ENCODE data around the gene LAPTM5. TPM values are rescaled to one million over a fixed set of nuclear protein-coding genes. Genes with fewer than 3 reads are reported as not detected.

LAPTM5 gene
- total and polyA plus RNA-seq, 2 donors (not counting 3 experiments of a cell fraction or from before 2014, with no cell fraction given): 83.4 to 95.2 TPM

DNA sequence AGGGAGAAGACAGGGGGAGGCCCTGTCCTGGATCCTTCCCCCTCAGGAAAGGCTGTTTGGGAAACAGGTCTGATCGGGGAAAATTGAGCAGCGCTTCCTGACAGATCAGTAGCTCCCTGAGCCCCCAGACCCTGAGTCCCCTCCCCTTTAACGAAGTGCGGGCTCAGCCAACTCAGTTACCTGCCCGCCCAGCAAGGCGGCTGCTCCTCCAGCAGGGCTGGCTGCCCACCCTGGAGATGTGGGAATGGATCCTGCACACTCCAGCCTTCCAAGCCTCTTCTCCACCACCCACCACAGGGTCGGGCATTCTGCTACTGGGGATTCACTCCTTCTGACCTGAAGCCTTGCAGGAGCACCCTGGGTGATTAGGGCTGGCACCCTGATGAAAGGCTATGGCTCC is 27.6 kb upstream of the LAPTM5 start:
- H3K4me2 ChIP-seq (ENCODE audit: insufficient read depth, low read length): no peak overlapping the region
- no TSS peak for BruUV-seq (replicated peaks)
- no peaks in the 10 kb centered on the region for H3K36me3 ChIP-seq (ENCODE audit: control insufficient read depth in 2 of 2, extremely low read depth in 1 of 2, insufficient read depth in 2 of 2, low read length in 2 of 2)
- H3K9me1 ChIP-seq (replicated peaks; ENCODE audit: control insufficient read depth, extremely low read depth, insufficient read depth, low read length): no peaks in the 10 kb centered on the region
- H3K27ac ChIP-seq (ENCODE audit: insufficient read depth, low read depth, low read length): no peak overlapping the region
- ChIA-PET CTCF (interaction anchor here (8.4 to 10.7 kb wide), 2 partner anchors 65 to 128 kb away, joined by 167 to 726 read pairs; partner anchors contain the start of gene MATN1), POLR2A (no interaction called here)
- peaks cover 5% of the 10 kb centered on the region for H3K4me1 ChIP-seq (ENCODE audit: control insufficient read depth, extremely low read depth, insufficient read depth, low read length)
- H3K27me3 ChIP-seq (ENCODE audit: control insufficient read depth in 2 of 2, insufficient read depth in 2 of 2, low read length in 2 of 2): peaks cover 1 to 3% of the 10 kb centered on the region in 2 experiments
- no peak for TF ChIP-seq MYC (IDR thresholded peaks at IDR 0.05; ENCODE audit: low read depth, low read length)
- no peak for TF ChIP-seq JUN (IDR thresholded peaks at IDR 0.05; ENCODE audit: borderline replicate concordance, insufficient read depth, insufficient read length, low read depth)
- TF ChIP-seq, protein P1, sequence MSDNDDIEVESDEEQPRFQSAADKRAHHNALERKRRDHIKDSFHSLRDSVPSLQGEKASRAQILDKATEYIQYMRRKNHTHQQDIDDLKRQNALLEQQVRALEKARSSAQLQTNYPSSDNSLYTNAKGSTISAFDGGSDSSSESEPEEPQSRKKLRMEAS (IDR thresholded peaks at IDR 0.05; ENCODE audit: insufficient read depth, insufficient read length): no peak
- TF ChIP-seq EZH2 (IDR thresholded peaks at IDR 0.05; ENCODE audit: borderline replicate concordance, low read depth, low read length, severe bottlenecking): no peak
- TF ChIP-seq POLR2AphosphoS5 (IDR thresholded peaks at IDR 0.05; ENCODE audit: insufficient read depth, low read depth, low read length): no peak
- TF ChIP-seq GATA2 (IDR thresholded peaks at IDR 0.05; ENCODE audit: insufficient read depth, insufficient read length, low read depth, low read length): no peak
- no peak for TF ChIP-seq POLR2A (IDR thresholded peaks at IDR 0.05; ENCODE audit: low read depth, low read length)
- TF ChIP-seq FOS (IDR thresholded peaks at IDR 0.05; ENCODE audit: borderline replicate concordance, insufficient read depth, low read length): no peak
- TF ChIP-seq, protein P2, sequence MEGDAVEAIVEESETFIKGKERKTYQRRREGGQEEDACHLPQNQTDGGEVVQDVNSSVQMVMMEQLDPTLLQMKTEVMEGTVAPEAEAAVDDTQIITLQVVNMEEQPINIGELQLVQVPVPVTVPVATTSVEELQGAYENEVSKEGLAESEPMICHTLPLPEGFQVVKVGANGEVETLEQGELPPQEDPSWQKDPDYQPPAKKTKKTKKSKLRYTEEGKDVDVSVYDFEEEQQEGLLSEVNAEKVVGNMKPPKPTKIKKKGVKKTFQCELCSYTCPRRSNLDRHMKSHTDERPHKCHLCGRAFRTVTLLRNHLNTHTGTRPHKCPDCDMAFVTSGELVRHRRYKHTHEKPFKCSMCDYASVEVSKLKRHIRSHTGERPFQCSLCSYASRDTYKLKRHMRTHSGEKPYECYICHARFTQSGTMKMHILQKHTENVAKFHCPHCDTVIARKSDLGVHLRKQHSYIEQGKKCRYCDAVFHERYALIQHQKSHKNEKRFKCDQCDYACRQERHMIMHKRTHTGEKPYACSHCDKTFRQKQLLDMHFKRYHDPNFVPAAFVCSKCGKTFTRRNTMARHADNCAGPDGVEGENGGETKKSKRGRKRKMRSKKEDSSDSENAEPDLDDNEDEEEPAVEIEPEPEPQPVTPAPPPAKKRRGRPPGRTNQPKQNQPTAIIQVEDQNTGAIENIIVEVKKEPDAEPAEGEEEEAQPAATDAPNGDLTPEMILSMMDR (IDR thresholded peaks at IDR 0.05; ENCODE audit: extremely low read depth in 1 of 2, insufficient read depth in 1 of 2, low read depth in 1 of 2, low read length in 2 of 2): no peak
- dilution Hi-C loops (cut with MboI; ENCODE audit: extremely low pct_ligation_motif_present, low sequenced_read_pairs): no loop called here
- no peaks in the 10 kb centered on the region for H3K9me3 ChIP-seq (replicated peaks; ENCODE audit: control insufficient read depth, insufficient read depth, low read length)
- FAIRE-seq (no peak), DNase-seq (ENCODE audit: low read depth, low spot score) (no peak)
- H3K79me2 ChIP-seq (ENCODE audit: control insufficient read depth, insufficient read depth, low read length): no peaks in the 10 kb centered on the region
- no peak overlapping the region for H3K9ac ChIP-seq (replicated peaks; ENCODE audit: extremely low read depth, insufficient read depth, low read length)
- H3K4me3 ChIP-seq (replicated peaks in 1 of 3; ENCODE audit: insufficient read depth in 1 of 3, low read depth in 1 of 3, low read length in 3 of 3): no peak overlapping the region
- no peak overlapping the region for H2AFZ ChIP-seq (ENCODE audit: low read depth, low read length)
- H4K20me1 ChIP-seq (replicated peaks; ENCODE audit: control insufficient read depth, extremely low read depth, insufficient read depth, low read length): no peaks in the 10 kb centered on the region
- intact Hi-C loops (cut with micrococcal nuclease): no loop called here
